ENCODE data around the gene SETD3.

SETD3 gene

DNA sequence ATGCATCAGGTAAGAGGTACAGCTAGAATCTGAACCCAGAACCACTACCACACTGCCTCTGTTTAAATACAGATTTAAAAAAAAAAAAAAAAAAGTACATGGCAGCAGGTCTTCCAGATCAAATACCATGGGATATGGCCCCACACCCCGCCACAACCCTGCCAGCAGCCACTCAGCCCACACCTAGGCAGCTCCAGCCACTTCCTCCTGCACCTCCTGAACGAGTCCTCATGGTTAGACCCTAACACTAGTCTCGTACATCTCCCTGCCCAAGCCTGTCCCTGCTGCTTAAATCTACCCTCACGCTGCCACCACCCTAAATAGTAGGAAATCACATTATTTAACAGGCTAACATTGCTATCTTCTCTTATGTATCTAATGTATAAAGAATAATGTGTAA, 12.6 kb downstream of the SETD3 start:
- Histone ChIP-seq H3K9me2 (ENCODE audit: low read depth, low read length) (no peaks in the 10 kb centered on the region), H3K9ac (ENCODE audit: low read length) (no peak overlapping the region), H4K20me1 (ENCODE audit: insufficient read depth, low read length) (no peaks in the 10 kb centered on the region), H3K9me3 (ENCODE audit: low read length) (no peaks in the 10 kb centered on the region), H2AFZ (ENCODE audit: low read length) (no peak overlapping the region), H3K27ac (ENCODE audit: low read depth, low read length, poor library complexity, severe bottlenecking) (no peak overlapping the region), H3K79me2 (ENCODE audit: insufficient read depth, low read length) (peaks cover 37% of the 10 kb centered on the region), H3K4me1 (ENCODE audit: insufficient read depth, low read length, severe bottlenecking) (no peaks in the 10 kb centered on the region), H3K27me3 (ENCODE audit: insufficient read depth, low read length) (no peaks in the 10 kb centered on the region), H3K36me3 (ENCODE audit: insufficient read depth, low read length) (peaks cover 3% of the 10 kb centered on the region; the same call in 1 of the 2 replicates), H3K4me3 (ENCODE audit: low read depth, low read length, poor library complexity, severe bottlenecking) (no peak overlapping the region), H3F3A (ENCODE audit: insufficient read depth, low read length) (no peaks in the 10 kb centered on the region), H3K4me2 (ENCODE audit: low read length) (no peak overlapping the region)
- TF ChIP-seq, protein P1, sequence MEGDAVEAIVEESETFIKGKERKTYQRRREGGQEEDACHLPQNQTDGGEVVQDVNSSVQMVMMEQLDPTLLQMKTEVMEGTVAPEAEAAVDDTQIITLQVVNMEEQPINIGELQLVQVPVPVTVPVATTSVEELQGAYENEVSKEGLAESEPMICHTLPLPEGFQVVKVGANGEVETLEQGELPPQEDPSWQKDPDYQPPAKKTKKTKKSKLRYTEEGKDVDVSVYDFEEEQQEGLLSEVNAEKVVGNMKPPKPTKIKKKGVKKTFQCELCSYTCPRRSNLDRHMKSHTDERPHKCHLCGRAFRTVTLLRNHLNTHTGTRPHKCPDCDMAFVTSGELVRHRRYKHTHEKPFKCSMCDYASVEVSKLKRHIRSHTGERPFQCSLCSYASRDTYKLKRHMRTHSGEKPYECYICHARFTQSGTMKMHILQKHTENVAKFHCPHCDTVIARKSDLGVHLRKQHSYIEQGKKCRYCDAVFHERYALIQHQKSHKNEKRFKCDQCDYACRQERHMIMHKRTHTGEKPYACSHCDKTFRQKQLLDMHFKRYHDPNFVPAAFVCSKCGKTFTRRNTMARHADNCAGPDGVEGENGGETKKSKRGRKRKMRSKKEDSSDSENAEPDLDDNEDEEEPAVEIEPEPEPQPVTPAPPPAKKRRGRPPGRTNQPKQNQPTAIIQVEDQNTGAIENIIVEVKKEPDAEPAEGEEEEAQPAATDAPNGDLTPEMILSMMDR (IDR thresholded peaks at IDR 0.05; ENCODE audit: low read length): no peak
- TF ChIP-seq EZH2 (IDR thresholded peaks at IDR 0.05; ENCODE audit: borderline replicate concordance, low read length): no peak

DNA sequence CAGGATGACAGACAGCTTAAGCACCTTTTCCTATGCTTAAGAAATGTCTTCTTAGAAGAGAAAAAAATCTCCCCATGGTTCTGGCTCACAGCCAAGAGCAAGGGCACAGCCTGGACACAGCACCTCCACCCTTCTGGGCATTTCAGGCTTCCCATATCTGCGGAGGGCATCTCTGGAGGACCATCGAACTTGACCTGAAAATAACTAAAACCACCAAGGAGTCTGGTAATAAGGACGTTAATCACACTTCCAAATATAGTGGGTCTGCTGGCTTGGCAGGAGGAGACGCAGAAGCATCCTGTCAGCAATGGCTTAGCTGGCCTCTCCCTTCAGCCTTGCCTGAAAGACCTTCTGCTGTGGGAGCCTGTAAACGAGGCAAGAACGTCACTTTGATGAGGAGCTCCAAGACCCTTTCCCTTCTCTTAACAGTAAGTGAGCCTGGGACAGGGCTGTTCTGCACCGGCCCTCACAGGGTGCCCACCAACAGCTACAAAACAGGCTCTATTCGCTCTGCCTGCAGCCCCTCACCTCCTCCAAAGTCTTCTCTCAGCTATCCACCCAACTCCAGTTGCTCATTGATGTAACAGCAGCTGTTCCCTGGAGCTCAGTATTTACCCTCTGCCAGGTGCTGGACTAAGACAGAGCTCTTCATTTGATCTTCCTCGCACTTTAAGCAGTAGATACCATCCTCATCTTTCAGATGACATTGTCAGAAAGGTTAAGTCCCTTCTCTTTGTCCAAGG, 13.2 kb downstream of the SETD3 start:
- Histone ChIP-seq H3K36me3 (ENCODE audit: insufficient read depth, low read length) (peaks cover 8% of the 10 kb centered on the region; the same call in 1 of the 2 replicates), H3K9ac (ENCODE audit: low read length) (no peak overlapping the region), H3K9me2 (ENCODE audit: low read depth, low read length) (no peaks in the 10 kb centered on the region), H3K4me2 (ENCODE audit: low read length) (no peak overlapping the region), H3K9me3 (ENCODE audit: low read length) (no peaks in the 10 kb centered on the region), H4K20me1 (ENCODE audit: insufficient read depth, low read length) (no peaks in the 10 kb centered on the region), H3K4me1 (ENCODE audit: insufficient read depth, low read length, severe bottlenecking) (no peaks in the 10 kb centered on the region), H3K4me3 (ENCODE audit: low read depth, low read length, poor library complexity, severe bottlenecking) (no peak overlapping the region), H2AFZ (ENCODE audit: low read length) (no peak overlapping the region), H3K27ac (ENCODE audit: low read depth, low read length, poor library complexity, severe bottlenecking) (no peak overlapping the region), H3K79me2 (ENCODE audit: insufficient read depth, low read length) (peaks cover 31% of the 10 kb centered on the region), H3K27me3 (ENCODE audit: insufficient read depth, low read length) (no peaks in the 10 kb centered on the region), H3F3A (ENCODE audit: insufficient read depth, low read length) (no peaks in the 10 kb centered on the region)
- TF ChIP-seq, protein P1 (IDR thresholded peaks at IDR 0.05; ENCODE audit: low read length): no peak
- TF ChIP-seq EZH2 (IDR thresholded peaks at IDR 0.05; ENCODE audit: borderline replicate concordance, low read length): no peak

DNA sequence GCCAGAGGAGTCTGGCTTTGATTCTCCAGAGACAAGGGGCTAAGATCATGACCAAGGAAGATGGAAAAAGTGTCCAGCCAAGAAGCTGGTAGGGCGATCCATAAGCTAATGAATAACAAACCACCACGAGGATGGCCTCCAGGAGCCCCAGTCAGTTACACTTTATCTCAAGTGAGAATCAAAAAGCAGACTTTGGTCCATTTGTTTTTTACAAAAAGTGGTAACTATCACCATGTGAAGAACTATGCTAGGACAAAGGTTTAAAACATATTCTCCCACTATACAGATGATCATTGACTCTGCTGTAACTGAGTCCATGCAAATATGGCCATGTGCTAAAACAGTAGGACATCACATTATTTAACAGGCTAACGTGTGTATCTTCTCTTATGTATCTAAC, 13.9 kb downstream of the SETD3 start:
- Histone ChIP-seq H3K27ac (ENCODE audit: low read depth, low read length, poor library complexity, severe bottlenecking) (no peak overlapping the region), H3K9ac (ENCODE audit: low read length) (no peak overlapping the region), H3K9me2 (ENCODE audit: low read depth, low read length) (no peaks in the 10 kb centered on the region), H4K20me1 (ENCODE audit: insufficient read depth, low read length) (no peaks in the 10 kb centered on the region), H3K4me2 (ENCODE audit: low read length) (no peak overlapping the region), H3K9me3 (ENCODE audit: low read length) (no peaks in the 10 kb centered on the region), H3F3A (ENCODE audit: insufficient read depth, low read length) (no peaks in the 10 kb centered on the region), H2AFZ (ENCODE audit: low read length) (no peak overlapping the region), H3K36me3 (ENCODE audit: insufficient read depth, low read length) (peaks cover 13% of the 10 kb centered on the region; the same call in 1 of the 2 replicates), H3K27me3 (ENCODE audit: insufficient read depth, low read length) (no peaks in the 10 kb centered on the region), H3K4me3 (ENCODE audit: low read depth, low read length, poor library complexity, severe bottlenecking) (no peak overlapping the region), H3K79me2 (ENCODE audit: insufficient read depth, low read length) (peaks cover 24% of the 10 kb centered on the region), H3K4me1 (ENCODE audit: insufficient read depth, low read length, severe bottlenecking) (no peaks in the 10 kb centered on the region)
- TF ChIP-seq, protein P1 (IDR thresholded peaks at IDR 0.05; ENCODE audit: low read length): no peak
- TF ChIP-seq EZH2 (IDR thresholded peaks at IDR 0.05; ENCODE audit: borderline replicate concordance, low read length): no peak

All from OCI-LY1 (cell line).